Suppressor macrophage treated with lipopolysaccharide for 1 hour (primary cell): ENCODE measurements around the gene GNA14.
"Not testable (repeated sequence)": the region's sequence is repeated elsewhere in the genome, so short reads cannot be mapped to it uniquely, and the experiment has no call there.

Experiments used
- DNase-seq, 3 donors: peaks; one replicate each; pipeline ENCODE4 v3.0.0-alpha.2; 2020 to 2022

GNA14 gene

DNA sequence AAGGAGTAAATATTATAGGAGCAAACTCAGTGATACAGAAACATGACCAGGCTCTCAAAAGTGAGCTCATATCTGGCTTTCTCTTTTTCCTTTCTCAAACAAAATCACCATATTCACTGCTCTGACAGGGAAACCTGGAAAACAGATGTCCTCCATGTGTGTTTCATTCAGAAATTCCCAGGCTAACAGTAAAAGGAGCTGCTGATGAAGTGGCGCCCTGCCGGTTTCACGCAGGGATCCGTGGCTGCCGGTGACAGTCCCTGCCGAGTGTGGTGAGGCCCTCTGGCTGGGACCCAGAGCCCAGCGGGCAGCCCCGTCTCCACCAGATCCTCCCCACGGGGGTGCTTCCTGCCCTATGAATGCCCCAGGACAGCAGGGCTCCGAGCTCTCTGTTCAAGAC, 208.1 kb downstream of the GNA14 start:
- DNase-seq, result no peak

DNA sequence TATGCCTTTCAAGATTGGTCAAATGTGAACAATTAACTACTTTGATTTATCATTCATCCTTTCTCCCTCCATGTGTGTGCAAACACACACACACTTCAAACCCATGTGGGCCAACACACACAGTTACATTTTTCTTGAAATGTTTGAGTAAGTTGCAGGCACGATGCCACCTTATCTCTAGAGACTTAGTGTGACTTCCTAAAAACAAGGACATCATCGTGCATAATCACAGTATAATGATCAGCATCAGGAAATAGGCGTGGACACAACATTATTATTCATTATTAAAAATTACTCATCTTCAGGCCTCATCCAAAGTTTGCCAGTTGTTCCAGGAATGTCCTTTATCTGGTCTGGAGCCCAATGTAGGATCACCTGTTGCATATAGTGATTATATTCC, 209.5 kb downstream of the GNA14 start:
- no peak for DNase-seq

DNA sequence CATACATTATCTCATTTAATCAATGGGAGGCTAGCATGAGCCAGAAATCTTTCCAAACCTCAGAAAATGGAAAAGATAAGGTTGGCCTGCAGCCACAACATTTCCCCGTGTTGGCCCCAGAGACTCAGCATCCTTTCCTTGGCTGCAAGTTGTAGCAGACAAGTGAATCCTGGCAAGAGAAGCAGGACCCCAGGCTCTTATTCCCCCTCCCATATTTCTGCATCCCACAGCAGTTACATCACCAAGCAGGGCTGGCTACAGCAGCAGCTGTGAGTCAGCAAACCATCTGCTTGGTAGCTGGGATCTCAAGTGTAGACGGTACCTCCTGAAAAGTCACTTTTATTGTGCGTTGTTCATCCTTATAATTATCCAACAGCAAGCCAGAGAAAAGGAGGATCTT, 212.4 kb downstream of the GNA14 start:
- no peak for DNase-seq

DNA sequence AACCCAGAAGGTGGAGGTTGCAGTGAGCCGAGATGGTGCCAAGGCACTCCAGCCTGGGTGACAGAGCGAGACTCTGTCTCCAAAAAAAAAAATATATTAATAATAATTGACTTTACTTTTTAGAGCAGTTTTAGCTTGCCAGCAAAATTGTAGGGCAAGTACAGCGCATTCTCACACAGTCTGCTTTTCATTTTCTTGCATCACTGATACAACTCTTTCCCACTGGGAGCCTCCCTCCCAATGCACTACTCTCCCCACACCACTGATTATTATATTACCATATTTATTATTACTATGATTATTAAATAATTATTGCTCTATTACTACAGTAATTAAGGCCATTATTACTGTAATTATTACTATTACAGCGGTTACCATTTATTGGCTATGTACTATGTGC, 212.8 kb downstream of the GNA14 start:
- no peak for DNase-seq

DNA sequence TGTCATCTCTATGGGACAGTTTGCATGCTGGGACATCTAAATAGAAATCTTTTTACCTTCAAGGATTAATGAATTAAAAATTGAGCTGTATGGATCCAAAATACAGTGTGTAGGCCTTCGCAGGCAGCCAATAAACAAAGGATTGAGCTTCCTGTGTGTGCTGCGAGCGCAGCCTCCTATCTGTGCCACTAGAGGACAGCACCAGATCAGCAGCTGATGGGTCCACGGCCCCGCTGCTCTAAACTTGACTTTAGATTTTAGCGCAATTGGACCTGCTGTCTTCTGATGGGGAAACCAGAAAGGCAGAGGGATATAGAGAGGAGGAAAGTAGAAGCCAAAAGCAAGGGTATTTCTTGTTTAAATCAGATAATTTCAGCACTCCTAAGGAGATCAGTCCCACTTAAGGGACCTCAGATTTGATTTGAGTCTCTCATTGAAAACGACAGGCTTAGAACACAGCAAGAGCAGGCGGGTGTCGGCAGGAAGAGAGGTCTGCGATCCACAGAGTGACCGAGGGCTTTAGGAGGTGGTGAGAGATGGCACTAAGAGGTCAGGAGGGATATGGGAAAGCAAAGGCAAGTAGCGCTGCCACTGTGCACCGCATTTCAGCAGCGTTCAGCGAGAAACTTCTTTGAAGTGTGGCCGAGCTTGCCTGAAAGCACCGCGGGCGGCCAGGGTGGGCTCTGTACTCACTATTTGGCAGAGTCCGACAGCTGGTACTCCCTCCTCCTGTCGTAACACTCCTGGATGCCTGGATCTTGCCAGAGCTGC, 214.3 kb downstream of the GNA14 start:
- peak; percentile 58 to 64 (median 61) for DNase-seq

DNA sequence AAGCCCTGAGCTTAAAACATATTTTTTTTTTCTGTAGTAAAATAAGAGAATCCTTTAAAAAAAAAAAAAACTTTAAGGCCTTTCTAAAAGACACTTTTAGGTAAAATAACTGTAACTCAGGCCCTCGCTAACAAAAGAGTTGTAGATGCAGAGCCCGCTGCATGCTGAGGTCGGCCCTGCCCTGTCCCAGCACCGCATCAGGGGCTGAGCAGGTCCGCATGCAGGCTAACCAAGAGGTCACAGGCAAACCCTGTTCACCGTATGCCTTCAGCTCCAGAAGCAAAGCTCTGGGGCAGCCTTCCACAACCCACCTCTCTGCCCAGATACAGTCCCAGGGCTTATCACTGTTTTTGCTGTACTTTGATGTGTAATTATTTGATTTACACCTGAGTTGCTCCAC, 216.1 kb downstream of the GNA14 start:
- no peak for DNase-seq

DNA sequence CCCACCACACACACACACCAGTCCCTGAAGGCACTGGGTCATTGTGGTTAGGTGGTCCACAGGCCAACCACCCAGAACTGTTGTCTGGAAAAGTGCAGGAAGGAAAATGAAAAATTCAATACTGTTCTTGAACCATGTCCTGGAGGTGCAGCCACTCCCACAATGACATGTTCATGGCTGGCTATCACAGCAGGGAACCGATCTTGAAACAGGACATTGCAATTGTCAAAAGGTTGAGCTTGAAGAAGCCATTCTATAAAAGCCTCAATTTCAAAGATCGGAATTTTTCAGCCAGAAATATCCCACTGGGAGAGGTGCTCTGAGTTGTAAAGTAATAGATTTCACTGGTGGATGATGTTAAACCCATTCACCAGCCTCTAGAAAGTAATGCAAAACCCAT, 218.2 kb downstream of the GNA14 start:
- no peak for DNase-seq

DNA sequence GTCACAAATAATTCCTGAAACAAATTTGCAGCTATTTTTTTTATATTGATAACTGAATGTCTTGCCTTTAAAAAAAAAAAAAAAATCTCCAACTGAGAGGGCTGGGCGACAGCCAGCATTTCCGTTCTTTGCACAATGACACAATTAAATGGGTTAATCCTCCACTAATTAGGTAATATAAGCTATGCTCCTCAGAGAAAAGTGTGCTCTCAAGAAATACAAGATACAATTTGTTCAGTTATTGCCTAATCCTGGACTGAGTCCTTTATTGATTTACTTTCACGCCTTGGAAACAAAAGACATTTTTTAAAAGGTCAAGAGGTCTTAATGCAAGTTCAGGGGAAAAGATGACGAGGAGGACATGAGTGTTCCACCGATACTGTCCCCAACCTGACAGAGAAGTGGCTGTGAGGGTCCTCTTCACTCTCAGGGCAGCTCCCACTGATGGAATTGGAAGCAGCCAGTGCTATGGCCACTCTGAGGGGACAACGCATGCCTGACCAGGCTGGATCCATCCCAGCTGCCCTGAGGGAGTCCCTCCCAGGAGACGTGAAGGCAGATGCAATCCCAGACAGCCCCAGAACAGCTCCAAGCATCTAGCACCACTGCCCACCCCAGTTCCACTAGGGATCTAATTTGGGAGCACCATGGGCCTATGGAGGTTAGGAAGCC, 220.7 kb downstream of the GNA14 start:
- no peak for DNase-seq

DNA sequence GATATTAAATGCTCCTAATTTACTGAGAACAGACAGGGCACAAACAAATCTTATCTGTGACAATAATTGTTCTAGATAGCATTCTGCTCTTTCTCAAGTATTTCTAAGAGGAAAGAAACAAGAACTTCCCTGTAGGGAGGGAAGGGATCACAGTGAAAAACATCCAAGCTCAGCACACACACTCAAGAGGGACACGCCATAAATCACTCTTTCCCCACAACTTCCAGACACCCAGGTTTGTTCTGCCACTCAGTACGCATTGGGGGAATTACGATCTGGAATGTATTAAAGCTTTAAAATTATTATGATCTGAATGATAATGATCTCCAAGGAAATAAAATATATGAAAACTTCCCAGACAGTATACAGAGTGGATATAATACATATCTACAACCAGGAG, 221.4 kb downstream of the GNA14 start:
- no peak for DNase-seq

DNA sequence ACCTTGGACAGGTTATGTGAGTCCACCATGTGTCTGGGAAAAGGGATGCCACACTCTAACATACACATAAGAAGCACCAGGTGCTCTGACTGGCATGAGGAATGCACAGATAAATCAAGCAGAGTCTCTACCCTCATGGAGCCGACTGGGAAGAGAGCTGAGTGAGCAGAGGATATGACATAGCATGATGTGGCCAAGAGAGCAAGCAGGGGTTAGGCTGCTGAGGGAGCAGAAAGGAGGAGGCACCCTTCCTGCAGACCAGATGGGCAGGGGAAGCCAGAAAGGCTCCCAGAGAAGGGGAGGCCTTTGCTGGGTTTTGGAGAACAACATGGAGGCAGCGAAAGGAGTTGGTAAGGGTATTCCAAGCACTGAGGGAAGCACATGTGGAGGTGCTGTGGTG, 223.1 kb downstream of the GNA14 start:
- no peak for DNase-seq

DNA sequence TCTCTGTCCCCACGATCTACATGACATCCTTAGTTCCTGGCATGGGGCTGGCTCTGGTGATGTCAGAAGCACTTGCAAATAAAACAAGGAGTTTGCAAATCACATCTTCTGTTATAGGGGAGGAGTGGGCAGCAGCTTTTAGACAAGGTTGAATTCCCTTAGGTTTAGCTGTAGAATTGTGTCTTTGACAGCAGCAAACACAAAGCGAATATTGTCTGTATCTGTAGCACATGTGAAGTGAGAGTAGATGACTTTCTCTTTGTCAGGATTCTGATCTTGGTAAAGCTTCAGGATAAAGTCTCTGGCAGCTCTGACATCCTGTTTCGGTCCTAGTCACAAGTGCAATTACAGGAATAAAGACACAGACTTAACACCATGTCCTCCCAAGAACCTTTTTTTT, 224.3 kb downstream of the GNA14 start:
- no peak for DNase-seq

DNA sequence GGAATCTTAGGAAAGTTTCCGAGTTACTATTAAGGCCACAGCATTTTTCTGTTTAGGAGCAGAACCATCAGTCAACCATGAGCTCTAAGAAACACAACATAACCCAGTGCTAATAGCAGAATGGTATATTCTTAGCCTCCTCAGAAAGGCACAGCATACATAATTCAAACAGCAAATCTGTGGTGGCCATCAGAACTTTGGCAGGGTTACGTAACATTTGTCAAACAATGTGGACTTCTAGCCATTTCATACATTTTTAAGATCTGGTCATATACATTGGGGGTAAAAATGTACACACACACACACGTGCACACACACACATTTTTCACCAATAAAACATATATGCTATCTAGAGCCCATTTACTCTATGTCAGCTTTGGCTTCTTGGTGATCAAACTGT, 225.2 kb downstream of the GNA14 start:
- no peak for DNase-seq

DNA sequence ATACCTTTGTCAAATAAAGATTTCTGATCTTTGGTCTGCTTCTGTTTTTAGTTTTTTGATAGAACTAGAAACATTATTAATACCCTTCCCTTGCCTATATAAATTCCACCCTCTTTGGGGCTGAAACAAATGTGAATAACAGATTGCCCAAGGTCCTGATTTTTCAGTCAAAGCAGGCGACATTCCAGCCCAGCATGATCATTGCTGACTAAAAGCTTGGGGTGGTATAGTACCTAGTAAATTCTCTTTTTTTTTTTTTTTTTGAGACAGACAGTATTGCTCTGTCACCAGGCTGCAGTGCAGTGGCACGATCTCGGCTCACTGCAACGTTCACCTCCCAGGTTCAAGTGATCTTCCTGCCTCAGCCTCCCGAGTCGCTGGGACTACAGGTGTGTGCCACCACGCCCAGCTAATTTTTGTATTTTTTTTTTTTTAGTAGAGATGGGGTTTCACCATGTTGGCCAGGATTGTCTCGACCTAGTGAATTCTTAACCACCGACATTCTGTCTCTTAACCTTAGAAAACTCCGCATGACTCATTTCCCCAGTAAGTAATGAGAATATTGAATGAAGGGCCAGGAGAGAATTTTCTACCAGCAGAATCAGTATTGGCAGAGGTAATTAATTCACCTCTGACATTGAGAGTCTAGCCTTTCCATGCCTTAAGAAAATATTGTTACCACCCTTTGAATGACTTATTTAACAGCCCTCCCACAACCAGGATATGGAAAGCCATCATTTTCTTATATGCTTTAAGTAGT, 226.4 kb downstream of the GNA14 start:
- DNase-seq, result no peak

DNA sequence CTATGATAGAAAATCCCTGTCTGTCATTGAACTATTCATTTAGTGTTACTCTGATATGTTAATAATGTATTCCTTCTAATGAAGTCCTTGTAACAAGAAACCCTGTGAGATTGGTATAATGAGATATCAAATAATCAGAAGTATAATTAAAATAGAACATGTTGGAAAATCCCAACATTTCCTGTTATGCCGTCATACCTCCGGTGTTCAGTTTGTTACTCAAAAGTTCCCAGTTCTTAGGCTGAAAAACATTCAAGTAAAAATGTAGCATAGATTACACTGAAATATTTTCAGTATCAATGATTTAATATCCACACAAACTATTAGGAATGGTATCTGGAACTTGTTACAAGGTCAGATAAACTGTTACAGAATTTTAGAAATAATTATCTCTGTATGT, 227.5 kb downstream of the GNA14 start:
- no peak for DNase-seq

DNA sequence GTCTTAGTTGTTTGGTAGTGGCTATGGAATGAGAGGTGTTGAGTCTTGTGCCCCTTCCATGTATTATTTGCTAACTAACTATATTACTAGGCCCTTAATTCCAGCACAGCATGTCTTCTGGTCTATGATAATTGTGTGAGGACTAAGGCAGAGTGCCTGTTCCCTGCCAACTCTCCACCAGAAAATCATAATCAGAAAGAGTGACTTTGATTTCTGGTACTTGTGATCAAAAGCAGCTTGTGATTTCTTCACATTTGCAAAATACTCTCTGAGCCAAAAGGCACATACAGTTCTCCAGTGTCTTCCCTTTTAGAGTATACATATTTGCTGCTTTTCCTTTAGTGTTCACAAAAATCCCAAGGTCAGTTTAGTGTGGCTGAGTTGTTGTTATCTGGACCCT, 229.9 kb downstream of the GNA14 start:
- no peak for DNase-seq

DNA sequence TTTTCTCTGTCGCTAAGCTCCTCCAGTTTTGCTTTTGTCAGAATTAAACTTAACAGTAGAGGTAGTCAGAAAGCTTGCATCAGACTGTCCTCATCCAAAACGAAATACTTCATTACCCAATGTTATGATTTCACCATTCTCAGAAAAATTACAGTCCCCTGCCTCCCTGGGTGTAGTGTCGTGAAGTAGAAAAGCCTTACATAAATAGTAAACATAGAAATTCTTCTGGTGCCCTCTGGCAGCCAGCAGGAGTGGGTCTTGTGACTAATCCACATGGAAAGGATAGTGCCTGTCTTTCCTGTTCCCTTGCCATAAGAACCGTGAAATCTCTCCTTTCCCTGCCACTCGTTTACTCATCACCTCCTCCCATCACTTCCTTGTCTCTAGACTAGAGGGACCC, 230.6 kb downstream of the GNA14 start:
- peak in 2 of 3 donors; percentile 5 to 44 for DNase-seq

DNA sequence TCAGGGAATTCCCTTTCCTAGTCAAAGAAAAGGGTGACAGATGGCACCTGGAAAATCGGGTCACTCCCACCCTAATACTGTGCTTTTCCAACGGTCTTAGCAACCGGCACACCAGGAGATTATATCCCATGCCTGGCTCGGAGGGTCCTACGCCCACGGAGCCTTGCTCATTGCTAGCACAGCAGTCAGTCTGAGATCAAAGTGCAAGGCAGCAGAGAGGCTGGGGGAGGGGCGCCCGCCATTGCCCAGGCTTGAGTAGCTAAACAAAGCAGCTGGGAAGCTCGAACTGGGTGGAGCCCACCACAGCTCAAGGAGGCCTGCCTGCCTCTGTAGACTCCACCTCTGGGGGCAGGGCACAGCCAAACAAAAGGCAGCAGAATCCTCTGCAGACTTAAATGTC, 239.6 kb downstream of the GNA14 start:
- DNase-seq, result not testable (repeated sequence)

DNA sequence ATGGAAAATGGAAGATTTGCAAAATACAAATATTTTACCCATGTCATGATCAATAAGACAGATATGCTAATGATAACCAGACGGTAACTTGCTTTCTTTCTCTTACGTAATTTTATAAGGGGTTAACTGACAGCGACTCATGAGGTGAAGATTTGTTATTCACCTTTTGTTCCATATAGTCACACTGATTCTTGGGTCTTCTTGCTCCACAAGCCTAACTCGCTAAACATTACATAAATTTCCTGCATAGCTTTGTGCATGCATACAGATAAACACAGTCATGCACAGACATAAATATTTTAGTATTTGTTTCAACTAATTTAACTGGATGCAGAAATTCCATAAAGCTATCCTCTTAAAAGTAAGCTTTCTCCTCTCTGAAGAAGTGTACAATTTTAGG, 244.9 kb downstream of the GNA14 start:
- DNase-seq, result no peak

DNA sequence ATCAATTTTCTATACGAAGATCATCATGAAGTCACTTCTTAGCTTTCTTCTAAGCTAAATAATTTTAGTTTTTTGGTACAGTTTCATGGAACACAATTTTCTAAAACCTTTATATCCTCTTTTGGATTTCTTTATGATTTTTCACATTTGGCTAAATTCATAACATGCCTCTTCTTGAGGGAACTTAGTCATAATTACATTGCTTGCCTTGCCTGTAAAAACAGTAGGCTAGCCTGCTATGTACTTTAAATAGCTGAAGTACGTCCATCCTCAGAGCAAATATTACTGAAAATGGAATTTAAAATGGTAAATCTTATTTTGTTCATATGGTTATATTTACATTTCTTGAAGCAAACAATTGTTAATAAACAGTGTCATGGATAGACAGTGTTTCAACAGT, 245.8 kb downstream of the GNA14 start:
- no peak for DNase-seq

DNA sequence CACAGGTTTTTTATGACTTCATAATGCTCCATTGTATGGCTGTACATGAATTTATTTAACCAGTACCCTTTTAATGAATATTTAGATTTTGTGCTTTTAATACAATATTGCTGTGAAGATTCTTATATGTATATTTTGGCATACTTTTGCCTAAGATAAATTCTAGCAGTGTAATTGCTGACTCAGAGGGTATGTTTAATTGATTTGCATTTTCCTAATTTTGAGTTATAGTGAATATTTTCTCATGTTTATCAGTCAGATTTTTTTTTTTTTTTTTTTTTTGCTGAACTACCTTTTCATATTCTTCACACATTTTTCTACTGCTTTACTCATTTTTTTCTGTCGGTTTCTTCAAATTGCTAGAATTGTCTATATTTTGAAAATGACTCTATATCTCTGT, 248.2 kb downstream of the GNA14 start:
- DNase-seq, result no peak

DNA sequence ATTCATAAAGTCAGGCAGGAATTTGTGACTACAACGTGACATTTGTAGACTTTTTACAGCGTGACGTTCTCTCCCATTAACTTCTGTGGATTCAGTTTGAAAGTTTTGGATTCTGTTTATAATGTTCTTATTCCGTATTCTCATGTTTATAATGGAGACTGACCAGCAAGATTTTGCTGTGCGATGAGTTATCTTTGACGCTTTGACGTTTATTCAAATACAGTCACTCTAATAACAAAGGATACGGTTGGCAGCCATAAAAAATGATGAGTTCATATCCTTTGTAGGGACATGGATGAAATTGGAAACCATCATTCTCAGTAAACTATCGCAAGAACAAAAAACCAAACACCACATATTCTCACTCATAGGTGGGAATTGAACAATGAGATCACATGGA, 249.5 kb downstream of the GNA14 start:
- not testable (repeated sequence) for DNase-seq

DNA sequence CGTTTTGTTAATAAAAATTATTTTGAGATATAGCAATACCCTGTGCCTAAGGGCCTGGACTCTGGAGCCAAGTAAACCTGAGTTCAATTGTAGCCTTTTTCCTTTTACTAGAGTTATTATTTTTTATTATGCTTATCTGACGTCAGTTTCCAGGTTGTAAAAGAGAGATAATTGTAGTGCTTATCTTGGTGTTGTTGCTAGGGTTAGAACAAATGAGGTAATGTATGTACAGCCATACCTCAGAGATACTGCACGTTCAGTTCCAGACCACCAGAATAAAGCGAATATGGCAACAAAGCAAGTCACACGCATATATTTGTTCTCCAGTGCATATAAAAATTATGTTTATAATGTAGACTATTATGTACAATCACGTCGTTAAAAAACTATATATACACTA, 255.8 kb downstream of the GNA14 start:
- DNase-seq, result no peak

DNA sequence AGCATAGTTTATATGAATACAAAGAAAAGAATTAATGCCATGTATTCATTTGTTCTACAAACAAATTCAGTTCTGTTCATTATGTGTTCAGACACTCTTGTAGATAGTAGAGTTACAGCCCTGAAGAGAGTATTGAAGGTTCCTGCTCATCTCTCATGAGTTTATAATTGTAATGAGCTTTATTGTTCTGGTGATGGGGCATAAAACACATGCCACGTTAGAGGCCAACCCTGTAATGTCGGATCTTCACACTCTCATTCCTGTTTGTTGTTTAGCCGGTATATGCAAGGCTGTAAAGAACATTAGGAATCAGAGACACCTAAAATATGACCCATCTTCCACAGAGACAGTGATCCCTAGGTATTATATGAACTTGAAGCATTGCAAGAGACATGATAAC, 256.3 kb downstream of the GNA14 start:
- DNase-seq, result no peak

DNA sequence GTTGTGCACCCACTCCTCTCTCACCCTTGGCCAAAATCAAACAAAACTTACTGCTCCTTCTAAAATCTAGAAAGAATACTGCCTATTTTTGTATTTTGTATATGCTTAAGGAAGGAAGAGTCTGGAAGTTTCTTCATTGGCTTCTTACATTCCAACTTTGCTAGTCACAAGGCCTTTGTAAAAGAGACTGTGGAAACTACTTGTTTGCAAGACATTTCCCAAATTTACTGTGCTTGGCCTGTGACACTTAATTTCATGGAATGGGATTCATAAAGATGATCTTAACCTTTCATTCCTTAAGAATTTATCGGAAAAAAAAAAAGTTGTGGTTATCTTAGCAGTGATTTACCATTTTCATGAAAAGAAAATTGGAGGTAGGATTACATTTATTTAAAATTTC, 261.9 kb downstream of the GNA14 start:
- no peak for DNase-seq
